HepG2 (cell line): ENCODE results near the gene PRCD. TPM values are rescaled to one million over a fixed set of nuclear protein-coding genes. Genes with fewer than 3 reads are reported as not detected.

Source experiments
- ARID3A ChIP-seq: IDR thresholded peaks from 2 replicates; pipeline ENCODE4 v1.6.1; 2012; ENCODE audit warnings: low read depth, low read length, improper control_type of control experiment
- CREM ChIP-seq, 2 experiments: sonication (generic) in 1 of 2; formaldehyde crosslinking in 1 of 2; IDR thresholded peaks; 2 replicates each; pipeline versions ENCODE4 v1.4.0 to v1.6.1; 2016 to 2020; ENCODE audit warnings: antibody characterized with exemption in 1 of 2, mild to moderate bottlenecking in 1 of 2, missing genetic modification reagents in 1 of 2
- FOXK2 ChIP-seq: fragments of 450-650 bp; IDR thresholded peaks from 2 replicates; pipeline ENCODE4 v1.6.1; 2016
- HDAC1 ChIP-seq: sonication (generic); formaldehyde crosslinking; IDR thresholded peaks from 2 replicates; pipeline ENCODE4 v1.5.1; 2020; ENCODE audit warnings: mild to moderate bottlenecking, missing genetic modification reagents
- HES4 ChIP-seq: sonication (generic); formaldehyde crosslinking; IDR thresholded peaks from 2 replicates; pipeline ENCODE4 v1.9.0; 2021; ENCODE audit warnings: mild to moderate bottlenecking, missing genetic modification reagents, borderline replicate concordance
- MED1 ChIP-seq: sonication (generic); formaldehyde crosslinking; IDR thresholded peaks from 2 replicates; pipeline ENCODE4 v1.4.0; 2020; ENCODE audit warnings: missing genetic modification reagents
- MIER3 ChIP-seq: IDR thresholded peaks from 2 replicates; pipeline ENCODE4 v1.6.1; 2016; ENCODE audit warnings: missing compliant biosample characterization, borderline replicate concordance
- NKX3-1 ChIP-seq: sonication (generic); formaldehyde crosslinking; IDR thresholded peaks from 2 replicates; pipeline ENCODE4 v1.5.0; 2020; ENCODE audit warnings: missing genetic modification reagents
- RXRA ChIP-seq: sonication (generic); formaldehyde crosslinking; IDR thresholded peaks from 2 replicates; pipeline ENCODE4 v1.5.1; 2020; ENCODE audit warnings: missing genetic modification reagents
- SRY ChIP-seq: sonication (generic); formaldehyde crosslinking; IDR thresholded peaks from 2 replicates; pipeline ENCODE4 v1.8.0; 2022; ENCODE audit warnings: mild to moderate bottlenecking, missing genetic modification reagents
- ZKSCAN5 ChIP-seq: sonication (generic); formaldehyde crosslinking; IDR thresholded peaks from 2 replicates; pipeline ENCODE4 v1.5.1; 2020; ENCODE audit warnings: mild to moderate bottlenecking, missing genetic modification reagents
- ZNF180 ChIP-seq: sonication (generic); formaldehyde crosslinking; IDR thresholded peaks from 2 replicates; pipeline ENCODE4 v1.4.0; 2020; ENCODE audit warnings: low read depth, missing genetic modification reagents, borderline replicate concordance
- ZNF33A ChIP-seq: sonication (generic); formaldehyde crosslinking; IDR thresholded peaks from 2 replicates; pipeline ENCODE4 v1.5.1; 2020; ENCODE audit warnings: missing genetic modification reagents, mild to moderate bottlenecking, moderate library complexity, borderline replicate concordance
- ZNF572 ChIP-seq: sonication (generic); formaldehyde crosslinking; IDR thresholded peaks from 2 replicates; pipeline ENCODE4 v1.5.1; 2020; ENCODE audit warnings: mild to moderate bottlenecking, missing genetic modification reagents
- ZNF589 ChIP-seq: sonication (generic); formaldehyde crosslinking; conservative IDR thresholded peaks from 2 replicates; pipeline ENCODE4 v1.8.0; 2022; ENCODE audit warnings: mild to moderate bottlenecking, moderate library complexity, missing genetic modification reagents
- ZNF761 ChIP-seq: sonication (generic); formaldehyde crosslinking; conservative IDR thresholded peaks from 2 replicates; pipeline ENCODE4 v1.4.0; 2020; ENCODE audit warnings: mild to moderate bottlenecking, missing genetic modification reagents
- ZNF772 ChIP-seq: sonication (generic); formaldehyde crosslinking; IDR thresholded peaks from 2 replicates; pipeline ENCODE4 v1.5.0; 2020; ENCODE audit warnings: mild to moderate bottlenecking, missing genetic modification reagents
- ZSCAN21 ChIP-seq: sonication (generic); formaldehyde crosslinking; IDR thresholded peaks from 2 replicates; pipeline ENCODE4 v1.8.0; 2022; ENCODE audit warnings: mild to moderate bottlenecking, missing genetic modification reagents, moderate library complexity, borderline replicate concordance
- polyA plus RNA-seq, 8 experiments: library from polyadenylated mRNA; depleted of rRNA in 3 of 8; stranded (reverse) in 7 of 8; unstranded in 1 of 8; fragments of >200 nt; fragmentation: Illumina TruSeq in 4 of 8; extraction: Trizol in 4 of 8; gene quantifications; 2 replicates each; pipeline versions ENCODE4 v1.2.1 to v1.2.3, GENCODE V29; 2011 to 2016; ENCODE audit warnings: low read depth in 4 of 8, missing spikeins in 1 of 8, mixed read lengths in 1 of 8; ENCODE audit not compliant: insufficient read depth in 1 of 8
- total RNA-seq, 5 experiments: library from RNA; depleted of rRNA; stranded (reverse); fragments of >200 nt; fragmentation: Illumina TruSeq; extraction: Trizol; gene quantifications; 2 replicates each; pipeline ENCODE4 v1.2.3, GENCODE V29; 2016; ENCODE audit warnings: low read depth in 1 of 5
- TF ChIP-seq, protein P1 (sequence below): sonication (generic); formaldehyde crosslinking; IDR thresholded peaks from 2 replicates; pipeline ENCODE4 v1.5.0; 2020; ENCODE audit warnings: missing genetic modification reagents
- TF ChIP-seq, protein P2 (sequence below), 2 experiments: sonication (generic) in 1 of 2; formaldehyde crosslinking in 1 of 2; IDR thresholded peaks; 2 replicates each; pipeline versions ENCODE4 v1.4.0 to v1.6.1; 2016 to 2020; ENCODE audit warnings: borderline replicate concordance in 1 of 2, low read depth in 1 of 2, mild to moderate bottlenecking in 1 of 2, missing genetic modification reagents in 1 of 2
- TF ChIP-seq, protein P3 (sequence below): sonication (generic); formaldehyde crosslinking; IDR thresholded peaks from 2 replicates; pipeline ENCODE4 v1.4.0; 2020; ENCODE audit warnings: missing genetic modification reagents, borderline replicate concordance

The PRCD gene
- total and polyA plus RNA-seq, 2 of the 13 experiments (the other 11 are each of a cell fraction or from before 2014, with no cell fraction given): 0.51 TPM; not detected in 1

GRCh38 chr17:76497699-76497978 is 42.2 kb upstream of the PRCD start (continued):
- TF ChIP-seq ZNF772 (0 out of 2 replicates have a peak, but pooled peaks have one; percentile 8), FOXK2 (no peak), NKX3-1 (CRISPR knock-in tag) (no peak), ZKSCAN5 (CRISPR knock-in tag) (no peak), HES4 (CRISPR knock-in tag) (0 out of 2 replicates have a peak, but pooled peaks have one; percentile 37), ZNF761 (CRISPR knock-in tag) (no peak), HDAC1 (CRISPR knock-in tag) (no peak), ZSCAN21 (CRISPR knock-in tag) (no peak), CREM (IDR thresholded peaks at IDR 0.05) (no peak), CREM (CRISPR knock-in tag; IDR thresholded peaks at IDR 0.05) (no peak), ARID3A (no peak), MIER3 (CRISPR knock-in tag) (0 out of 2 replicates have a peak, but pooled peaks have one; percentile 31), ZNF180 (no peak), RXRA (CRISPR knock-in tag) (no peak), ZNF33A (no peak), ZNF572 (no peak), ZNF589 (CRISPR knock-in tag) (0 out of 2 replicates have a peak, but pooled peaks have one; percentile 4), SRY (no peak), MED1 (CRISPR knock-in tag) (no peak)
- TF ChIP-seq, protein P1, sequence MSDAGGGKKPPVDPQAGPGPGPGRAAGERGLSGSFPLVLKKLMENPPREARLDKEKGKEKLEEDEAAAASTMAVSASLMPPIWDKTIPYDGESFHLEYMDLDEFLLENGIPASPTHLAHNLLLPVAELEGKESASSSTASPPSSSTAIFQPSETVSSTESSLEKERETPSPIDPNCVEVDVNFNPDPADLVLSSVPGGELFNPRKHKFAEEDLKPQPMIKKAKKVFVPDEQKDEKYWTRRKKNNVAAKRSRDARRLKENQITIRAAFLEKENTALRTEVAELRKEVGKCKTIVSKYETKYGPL (CRISPR knock-in tag): no peak
- TF ChIP-seq, protein P2, sequence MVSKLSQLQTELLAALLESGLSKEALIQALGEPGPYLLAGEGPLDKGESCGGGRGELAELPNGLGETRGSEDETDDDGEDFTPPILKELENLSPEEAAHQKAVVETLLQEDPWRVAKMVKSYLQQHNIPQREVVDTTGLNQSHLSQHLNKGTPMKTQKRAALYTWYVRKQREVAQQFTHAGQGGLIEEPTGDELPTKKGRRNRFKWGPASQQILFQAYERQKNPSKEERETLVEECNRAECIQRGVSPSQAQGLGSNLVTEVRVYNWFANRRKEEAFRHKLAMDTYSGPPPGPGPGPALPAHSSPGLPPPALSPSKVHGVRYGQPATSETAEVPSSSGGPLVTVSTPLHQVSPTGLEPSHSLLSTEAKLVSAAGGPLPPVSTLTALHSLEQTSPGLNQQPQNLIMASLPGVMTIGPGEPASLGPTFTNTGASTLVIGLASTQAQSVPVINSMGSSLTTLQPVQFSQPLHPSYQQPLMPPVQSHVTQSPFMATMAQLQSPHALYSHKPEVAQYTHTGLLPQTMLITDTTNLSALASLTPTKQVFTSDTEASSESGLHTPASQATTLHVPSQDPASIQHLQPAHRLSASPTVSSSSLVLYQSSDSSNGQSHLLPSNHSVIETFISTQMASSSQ (IDR thresholded peaks at IDR 0.05; ENCODE audit: low read depth): no peak
- TF ChIP-seq, protein P2 (CRISPR knock-in tag; IDR thresholded peaks at IDR 0.05; ENCODE audit: borderline replicate concordance): peak; percentile 19; the same call in 1 of the 2 replicates
- TF ChIP-seq, protein P3, sequence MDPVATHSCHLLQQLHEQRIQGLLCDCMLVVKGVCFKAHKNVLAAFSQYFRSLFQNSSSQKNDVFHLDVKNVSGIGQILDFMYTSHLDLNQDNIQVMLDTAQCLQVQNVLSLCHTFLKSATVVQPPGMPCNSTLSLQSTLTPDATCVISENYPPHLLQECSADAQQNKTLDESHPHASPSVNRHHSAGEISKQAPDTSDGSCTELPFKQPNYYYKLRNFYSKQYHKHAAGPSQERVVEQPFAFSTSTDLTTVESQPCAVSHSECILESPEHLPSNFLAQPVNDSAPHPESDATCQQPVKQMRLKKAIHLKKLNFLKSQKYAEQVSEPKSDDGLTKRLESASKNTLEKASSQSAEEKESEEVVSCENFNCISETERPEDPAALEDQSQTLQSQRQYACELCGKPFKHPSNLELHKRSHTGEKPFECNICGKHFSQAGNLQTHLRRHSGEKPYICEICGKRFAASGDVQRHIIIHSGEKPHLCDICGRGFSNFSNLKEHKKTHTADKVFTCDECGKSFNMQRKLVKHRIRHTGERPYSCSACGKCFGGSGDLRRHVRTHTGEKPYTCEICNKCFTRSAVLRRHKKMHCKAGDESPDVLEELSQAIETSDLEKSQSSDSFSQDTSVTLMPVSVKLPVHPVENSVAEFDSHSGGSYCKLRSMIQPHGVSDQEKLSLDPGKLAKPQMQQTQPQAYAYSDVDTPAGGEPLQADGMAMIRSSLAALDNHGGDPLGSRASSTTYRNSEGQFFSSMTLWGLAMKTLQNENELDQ (CRISPR knock-in tag): no peak
